T-helper 1 cell treated with Interleukin-12 subunit alpha and Interleukin-12 subunit beta and Interleukin-4 antibody, amounts not matched to agents 30 μg/mL and 1 μg/mL, for 36 hours (primary cell): ENCODE data around the gene TBL1X.
"Not testable (repeated sequence)": the region's sequence is repeated elsewhere in the genome, so short reads cannot be mapped to it uniquely, and the experiment has no call there.

Experiments used
- H3K27ac Mint-ChIP-seq: one replicate; pipeline ENCODE4 v1.8.0; 2021; ENCODE audit warnings: mild to moderate bottlenecking, mixed read lengths
- H3K27me3 Mint-ChIP-seq: one replicate; pipeline ENCODE4 v1.8.0; 2021; ENCODE audit warnings: low read depth, mixed read lengths
- H3K36me3 Mint-ChIP-seq: one replicate; pipeline ENCODE4 v1.8.0; 2021; ENCODE audit warnings: low read depth, mixed read lengths
- H3K4me1 Mint-ChIP-seq: one replicate; pipeline ENCODE4 v1.8.0; 2021; ENCODE audit warnings: low read depth, mixed read lengths
- H3K4me3 Mint-ChIP-seq: one replicate; pipeline ENCODE4 v1.8.0; 2021; ENCODE audit warnings: mild to moderate bottlenecking, moderate library complexity, mixed read lengths
- H3K9me3 Mint-ChIP-seq: one replicate; pipeline ENCODE4 v1.8.0; 2021; ENCODE audit warnings: mixed read lengths

TBL1X gene

GRCh38 chrX:9442056-9442455 lies 22.8 kb upstream of the TBL1X start:
- no peak overlapping the region for H3K4me3 Mint-ChIP-seq
- H3K36me3 Mint-ChIP-seq: no peaks in the 10 kb centered on the region
- H3K4me1 Mint-ChIP-seq: peaks cover 7% of the 10 kb centered on the region
- H3K9me3 Mint-ChIP-seq: no peaks in the 10 kb centered on the region
- peaks cover 3% of the 10 kb centered on the region for H3K27me3 Mint-ChIP-seq
- H3K27ac Mint-ChIP-seq: no peak overlapping the region

DNA sequence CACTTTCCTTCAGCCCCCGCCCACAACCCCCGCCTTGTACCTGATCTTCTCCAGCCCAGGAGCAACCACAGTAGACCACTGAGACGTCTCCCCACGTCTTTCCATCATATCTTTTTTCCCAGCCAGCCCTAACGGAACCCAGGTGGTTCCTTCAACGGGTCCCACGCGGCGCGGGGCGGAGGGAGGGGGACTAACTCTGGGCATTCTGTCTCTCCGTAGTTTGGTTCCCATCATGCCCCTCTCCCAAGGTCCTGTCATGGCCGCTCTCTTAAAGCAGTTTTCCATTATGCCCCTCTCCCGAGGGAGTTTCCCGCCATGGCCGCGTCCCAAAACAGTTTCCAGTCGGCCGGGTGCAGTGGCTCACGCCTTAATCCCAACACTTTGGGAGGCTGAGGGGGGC lies 21.5 kb upstream of the TBL1X start:
- Mint-ChIP-seq H3K4me1 (peaks cover 7% of the 10 kb centered on the region), H3K27me3 (peaks cover 3% of the 10 kb centered on the region), H3K9me3 (no peaks in the 10 kb centered on the region), H3K4me3 (no peak overlapping the region), H3K36me3 (no peaks in the 10 kb centered on the region), H3K27ac (no peak overlapping the region)

DNA sequence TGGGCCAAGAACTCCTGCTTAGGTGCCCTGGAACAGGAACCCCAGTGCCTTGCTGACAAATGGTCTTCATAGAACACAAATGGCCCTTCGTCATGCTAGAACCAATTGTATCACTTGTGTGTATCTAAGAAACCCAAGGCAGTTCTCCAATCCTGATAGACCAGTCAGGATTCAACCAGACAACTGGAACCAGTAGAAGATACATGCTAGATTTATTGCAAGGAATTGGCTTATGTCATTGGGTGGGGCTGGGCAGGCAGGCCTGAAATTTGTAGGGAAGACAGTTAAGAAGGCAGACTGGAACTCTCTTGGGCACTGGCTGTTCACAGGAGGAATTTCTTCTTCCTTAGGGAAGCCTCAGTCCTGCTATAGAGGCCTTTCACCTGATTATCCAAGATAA lies 17.0 kb upstream of the TBL1X start:
- H3K4me3 Mint-ChIP-seq: no peak overlapping the region
- peaks cover 7% of the 10 kb centered on the region for H3K27me3 Mint-ChIP-seq
- H3K9me3 Mint-ChIP-seq: no peaks in the 10 kb centered on the region
- no peak overlapping the region for H3K27ac Mint-ChIP-seq
- H3K4me1 Mint-ChIP-seq: no peaks in the 10 kb centered on the region
- no peaks in the 10 kb centered on the region for H3K36me3 Mint-ChIP-seq

DNA sequence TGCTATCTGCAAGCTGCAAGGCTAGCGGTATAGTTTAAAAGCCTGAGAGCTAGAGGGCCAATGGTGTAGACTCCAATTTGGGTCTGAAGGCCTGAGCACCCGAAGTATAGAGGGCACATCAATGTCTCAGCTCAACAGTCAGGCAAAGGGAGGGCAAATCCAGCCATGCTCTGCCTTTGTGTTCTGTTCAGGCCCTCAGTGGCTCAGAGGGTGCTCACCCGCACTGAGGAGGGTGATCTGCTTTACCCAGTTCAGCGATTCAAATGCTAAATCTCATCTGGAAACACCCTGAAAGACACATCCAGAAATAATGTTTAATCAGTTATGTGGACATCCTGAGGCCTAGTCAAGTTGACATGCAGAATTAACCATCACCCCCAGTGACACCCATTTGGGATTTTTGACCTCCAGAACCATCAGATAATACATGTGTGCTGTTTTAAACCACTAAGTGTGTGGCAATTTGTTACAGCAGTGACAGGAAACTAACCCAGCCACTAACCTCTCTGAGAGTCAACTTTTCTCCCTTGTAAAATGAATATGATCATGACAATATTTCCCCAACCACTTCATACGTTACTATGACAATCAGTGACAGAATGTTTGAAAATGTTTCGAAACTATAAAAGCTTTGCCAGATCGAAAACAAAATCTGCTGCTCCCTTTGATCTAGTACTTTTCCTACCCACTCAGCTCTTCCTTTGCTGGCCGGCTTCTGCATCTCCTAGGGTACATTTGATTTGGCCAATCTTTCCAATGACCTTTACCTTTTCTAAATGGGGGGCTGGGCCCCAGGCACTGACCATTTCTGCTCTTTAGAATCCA lies 8.4 kb upstream of the TBL1X start:
- Mint-ChIP-seq H3K27ac (peak overlapping the region; percentile 98), H3K9me3 (no peaks in the 10 kb centered on the region), H3K4me3 (peak overlapping the region; percentile 34), H3K4me1 (peaks cover 11% of the 10 kb centered on the region), H3K27me3 (no peaks in the 10 kb centered on the region), H3K36me3 (no peaks in the 10 kb centered on the region)

- not testable (repeated sequence) for H3K4me3 Mint-ChIP-seq, H3K27ac Mint-ChIP-seq, H3K36me3 Mint-ChIP-seq, H3K27me3 Mint-ChIP-seq, H3K9me3 Mint-ChIP-seq
- peaks cover 22% of the 10 kb centered on the region for H3K4me1 Mint-ChIP-seq
Measured at GRCh38 chrX:9458034-9458433, 6.8 kb upstream of the TBL1X start.

DNA sequence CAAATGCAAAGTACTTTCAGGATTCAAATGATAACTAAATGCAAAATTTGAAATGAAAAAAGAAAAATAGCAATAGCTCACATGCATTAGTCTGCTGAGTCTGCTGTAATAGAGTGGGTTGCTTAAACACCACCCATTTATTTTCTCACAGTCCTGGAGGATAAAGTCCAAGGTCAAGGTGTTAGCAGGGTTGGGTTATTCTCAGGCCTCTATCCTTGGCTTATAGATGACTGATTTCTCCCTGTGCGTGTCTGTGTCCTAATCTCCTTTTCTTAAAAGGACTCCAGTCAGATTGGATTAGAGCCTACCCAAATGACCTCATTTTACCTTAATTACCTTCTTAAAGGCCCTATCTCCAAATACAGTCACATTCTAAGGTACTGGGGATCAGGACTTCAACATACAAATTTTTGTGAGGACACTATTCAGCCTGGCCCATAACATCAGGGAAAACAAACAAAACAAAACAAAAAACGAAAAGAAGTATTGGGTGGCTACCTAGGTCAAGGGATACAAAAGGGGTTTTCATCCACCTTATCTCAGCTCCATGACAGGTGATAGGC lies 6.3 kb upstream of the TBL1X start:
- Mint-ChIP-seq H3K9me3 (no peaks in the 10 kb centered on the region), H3K4me1 (peaks cover 26% of the 10 kb centered on the region), H3K4me3 (no peak overlapping the region), H3K27me3 (peaks cover 5% of the 10 kb centered on the region), H3K36me3 (no peaks in the 10 kb centered on the region), H3K27ac (peak overlapping the region; percentile 24)

DNA sequence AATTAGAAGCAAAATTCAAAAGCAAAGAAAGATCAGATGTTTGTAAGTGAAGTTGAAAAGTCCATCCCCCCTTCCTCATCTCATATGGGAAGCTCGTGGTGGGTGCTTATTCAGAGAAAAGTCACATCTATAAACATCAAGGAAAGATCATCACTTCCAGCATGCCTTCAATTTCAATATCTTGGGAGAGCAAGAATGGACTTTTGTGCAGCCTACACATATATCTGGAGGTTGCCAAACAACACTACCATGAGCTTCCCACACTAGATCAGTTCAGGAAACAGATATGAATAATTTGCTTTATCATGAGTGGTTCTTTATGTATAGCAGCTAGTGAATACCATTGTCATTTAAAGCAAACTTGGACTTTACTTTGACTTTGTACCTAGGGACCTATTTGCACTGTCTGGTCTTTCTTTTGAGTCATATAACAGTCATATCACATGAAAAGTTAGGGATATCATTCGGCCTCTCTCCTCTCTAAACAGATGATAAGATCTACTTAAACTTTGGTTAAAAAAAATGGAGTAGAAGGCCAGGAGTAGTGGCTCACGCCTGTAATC lies 5.6 kb upstream of the TBL1X start:
- Mint-ChIP-seq H3K27me3 (peaks cover 5% of the 10 kb centered on the region), H3K4me1 (peaks cover 29% of the 10 kb centered on the region), H3K4me3 (no peak overlapping the region), H3K9me3 (no peaks in the 10 kb centered on the region), H3K27ac (no peak overlapping the region), H3K36me3 (no peaks in the 10 kb centered on the region)

DNA sequence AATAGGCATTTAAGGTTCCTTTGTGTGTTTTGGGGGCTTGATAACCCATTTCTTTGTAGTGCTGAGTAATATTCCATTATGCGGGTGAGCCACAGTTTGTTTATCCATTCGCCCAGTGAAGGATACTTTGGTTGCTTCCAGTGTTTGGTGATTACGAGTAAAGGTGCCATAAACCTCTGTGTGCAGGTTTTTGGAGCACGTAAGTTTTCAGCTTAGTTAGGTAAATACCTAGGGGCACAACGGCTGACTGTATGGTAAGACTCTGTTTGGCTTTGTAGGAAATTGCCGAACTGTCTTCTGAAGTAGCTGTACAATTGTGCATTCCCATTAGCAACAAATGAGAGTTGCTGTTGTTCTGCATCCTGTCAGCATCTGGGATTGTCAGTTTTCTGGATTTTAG lies 3.8 kb upstream of the TBL1X start:
- Mint-ChIP-seq H3K9me3 (no peaks in the 10 kb centered on the region), H3K4me1 (peaks cover 31% of the 10 kb centered on the region), H3K27me3 (peaks cover 5% of the 10 kb centered on the region), H3K4me3 (no peak overlapping the region), H3K27ac (no peak overlapping the region), H3K36me3 (no peaks in the 10 kb centered on the region)

DNA sequence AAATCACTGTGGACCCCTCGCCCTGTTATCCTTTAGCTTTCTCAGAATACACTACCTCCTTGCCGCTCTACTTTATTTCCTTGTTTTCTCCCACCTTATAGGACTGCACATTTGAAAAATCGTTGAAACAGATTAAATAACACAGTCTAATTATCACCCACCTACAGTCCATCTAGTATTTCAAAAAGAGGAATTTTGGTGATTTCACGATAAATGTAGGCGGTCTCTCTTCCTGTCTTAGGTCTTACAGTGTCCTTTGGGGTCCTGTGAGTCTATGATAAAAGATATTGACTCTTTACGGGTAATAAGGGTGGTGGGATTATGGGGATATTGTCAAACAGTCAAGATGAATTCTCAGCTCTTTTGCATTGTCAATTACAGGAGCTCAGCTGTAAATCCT lies 2.4 kb upstream of the TBL1X start:
- H3K4me3 Mint-ChIP-seq: peak overlapping the region; percentile 43

DNA sequence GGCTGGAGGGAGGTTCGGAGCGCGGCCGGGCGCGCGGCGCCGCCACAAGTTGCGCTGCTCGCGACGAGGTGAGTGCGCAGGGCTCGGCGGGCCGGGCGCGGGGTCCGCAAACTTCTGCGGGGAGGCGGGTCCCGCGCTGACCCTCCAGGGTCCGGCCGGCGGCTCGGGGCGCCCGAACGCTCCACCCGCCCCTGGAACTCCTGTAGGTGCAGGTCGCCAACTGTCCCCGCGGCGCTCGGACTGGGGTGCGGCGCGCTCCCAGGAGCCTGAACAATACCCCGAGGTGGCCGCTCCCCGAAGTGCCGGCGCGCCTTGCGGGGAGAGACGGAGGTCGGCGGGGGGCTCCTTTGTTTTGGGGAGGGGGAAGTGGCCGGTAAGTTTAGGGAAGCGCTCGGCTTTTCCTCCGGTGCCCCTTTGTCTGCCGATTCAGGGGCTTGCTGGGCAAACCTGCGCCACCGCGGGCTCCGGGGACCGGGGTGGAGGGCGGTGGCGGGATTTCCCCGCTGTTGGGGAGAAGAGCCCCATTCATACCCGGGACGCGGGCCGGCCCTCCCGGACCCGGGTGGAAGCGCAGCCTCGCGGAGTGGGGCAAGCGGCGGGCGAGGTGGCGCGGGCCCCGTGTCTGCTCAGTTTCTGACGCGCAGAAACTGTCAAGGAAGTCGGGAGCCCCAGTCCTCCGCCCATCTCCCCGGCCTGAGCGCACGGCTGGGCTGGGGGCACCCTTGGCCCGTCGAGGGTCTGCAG lies 694 bp downstream of the TBL1X start:
- Mint-ChIP-seq H3K27me3 (peaks cover 5% of the 10 kb centered on the region), H3K4me1 (peaks cover 29% of the 10 kb centered on the region), H3K36me3 (peaks cover 8% of the 10 kb centered on the region), H3K27ac (peak overlapping the region; percentile 45), H3K9me3 (no peaks in the 10 kb centered on the region), H3K4me3 (peak overlapping the region; percentile 14)

More for the DNA sequence above, 2.4 kb upstream of the TBL1X start:
- Mint-ChIP-seq H3K4me1 (peaks cover 25% of the 10 kb centered on the region), H3K9me3 (no peaks in the 10 kb centered on the region), H3K36me3 (no peaks in the 10 kb centered on the region), H3K27ac (peak overlapping the region; percentile 86), H3K27me3 (peaks cover 5% of the 10 kb centered on the region)

- H3K36me3 Mint-ChIP-seq: peaks cover 11% of the 10 kb centered on the region
- peaks cover 5% of the 10 kb centered on the region for H3K27me3 Mint-ChIP-seq
- no peaks in the 10 kb centered on the region for H3K9me3 Mint-ChIP-seq
- peak overlapping the region; percentile 81 for H3K27ac Mint-ChIP-seq
- H3K4me1 Mint-ChIP-seq: peaks cover 27% of the 10 kb centered on the region
- peak overlapping the region; percentile 78 for H3K4me3 Mint-ChIP-seq
Measured at GRCh38 chrX:9466124-9466495, 1.3 kb downstream of the TBL1X start.

DNA sequence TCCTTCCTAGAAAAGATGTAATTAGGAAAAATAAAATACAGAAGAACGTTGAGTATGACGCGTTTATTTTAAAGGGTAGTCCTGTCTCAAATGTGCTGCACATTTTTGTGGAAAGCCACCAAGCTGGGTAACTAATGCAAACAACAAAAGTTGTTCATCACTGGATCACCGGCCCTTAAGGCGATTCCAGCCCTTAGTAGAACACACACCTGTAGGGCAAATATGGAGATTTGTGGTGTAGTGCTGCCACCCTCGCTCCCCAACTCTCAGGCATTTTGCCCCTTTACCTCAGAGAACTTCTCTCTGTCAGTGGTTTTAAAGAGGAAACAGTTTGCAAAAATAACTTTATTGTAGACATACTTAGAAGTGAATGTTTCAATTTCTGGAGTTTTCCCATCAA lies 1.9 kb downstream of the TBL1X start:
- Mint-ChIP-seq H3K36me3 (peaks cover 11% of the 10 kb centered on the region), H3K27me3 (peaks cover 5% of the 10 kb centered on the region), H3K9me3 (no peaks in the 10 kb centered on the region), H3K4me3 (peak overlapping the region; percentile 78), H3K4me1 (peaks cover 26% of the 10 kb centered on the region), H3K27ac (peak overlapping the region; percentile 81)

GRCh38 chrX:9467146-9467545 lies 2.3 kb downstream of the TBL1X start:
- Mint-ChIP-seq H3K27me3 (peaks cover 5% of the 10 kb centered on the region), H3K27ac (no peak overlapping the region), H3K9me3 (no peaks in the 10 kb centered on the region), H3K36me3 (peaks cover 11% of the 10 kb centered on the region), H3K4me1 (peaks cover 25% of the 10 kb centered on the region), H3K4me3 (peak overlapping the region; percentile 78)

GRCh38 chrX:9467751-9468150 lies 2.9 kb downstream of the TBL1X start:
- peaks cover 4% of the 10 kb centered on the region for H3K27me3 Mint-ChIP-seq
- H3K27ac Mint-ChIP-seq: no peak overlapping the region
- H3K4me3 Mint-ChIP-seq: peak overlapping the region; percentile 9
- H3K9me3 Mint-ChIP-seq: no peaks in the 10 kb centered on the region
- peaks cover 18% of the 10 kb centered on the region for H3K4me1 Mint-ChIP-seq
- H3K36me3 Mint-ChIP-seq: peaks cover 11% of the 10 kb centered on the region
